GM18519 (cell line): ENCODE results near the gene TMEM185A.
"Not testable (repeated sequence)": the region's sequence is repeated elsewhere in the genome, so short reads cannot be mapped to it uniquely, and the experiment has no call there.

Experiments used
- ATAC-seq: cut with Tn5 transposase; IDR thresholded peaks from one replicate; pipeline ENCODE4 v1.9.1; 2021; ENCODE audit warnings: mild to moderate bottlenecking, moderate library complexity; ENCODE audit not compliant: unreplicated experiment, low FRiP score

The TMEM185A gene

DNA sequence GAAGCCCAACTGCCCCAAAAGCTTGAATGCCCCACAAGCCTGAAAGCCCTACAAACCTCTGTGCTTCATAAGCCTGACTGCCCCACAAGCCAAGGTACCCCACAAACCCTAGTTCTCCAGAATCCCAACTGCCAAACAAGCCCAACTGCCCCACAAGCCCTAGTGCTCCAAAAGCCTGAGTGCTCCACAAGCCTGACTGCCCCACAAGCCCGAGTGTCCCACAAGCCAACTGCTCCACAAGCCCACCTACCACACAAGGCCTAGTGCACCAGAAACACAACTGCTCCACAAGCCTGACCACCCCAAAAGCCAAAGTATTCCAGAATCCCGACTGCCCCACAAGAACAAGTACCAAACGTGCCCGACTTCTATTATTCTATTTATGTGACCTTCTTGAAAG is 68.2 kb downstream of the TMEM185A start:
- no peak for ATAC-seq

DNA sequence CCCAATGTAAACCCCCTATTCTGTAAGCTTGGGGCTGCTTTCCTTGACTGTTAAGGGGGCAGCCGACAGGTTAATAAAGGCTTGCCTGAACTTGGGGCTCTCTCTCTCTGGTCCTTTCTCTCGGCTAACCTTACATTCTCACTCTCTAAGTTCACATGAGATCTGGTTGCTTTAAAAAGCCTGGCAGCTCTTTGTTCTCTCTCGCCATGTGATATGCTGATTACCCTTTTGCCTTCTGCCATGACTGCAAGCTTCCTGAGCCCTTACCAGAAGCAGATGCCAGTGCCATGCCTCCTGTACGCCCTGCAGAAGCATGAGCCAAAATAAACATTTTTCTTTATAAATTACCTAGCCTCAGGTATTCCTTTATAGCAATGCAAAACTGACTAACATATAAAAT is 76.3 kb downstream of the TMEM185A start:
- not testable (repeated sequence) for ATAC-seq

DNA sequence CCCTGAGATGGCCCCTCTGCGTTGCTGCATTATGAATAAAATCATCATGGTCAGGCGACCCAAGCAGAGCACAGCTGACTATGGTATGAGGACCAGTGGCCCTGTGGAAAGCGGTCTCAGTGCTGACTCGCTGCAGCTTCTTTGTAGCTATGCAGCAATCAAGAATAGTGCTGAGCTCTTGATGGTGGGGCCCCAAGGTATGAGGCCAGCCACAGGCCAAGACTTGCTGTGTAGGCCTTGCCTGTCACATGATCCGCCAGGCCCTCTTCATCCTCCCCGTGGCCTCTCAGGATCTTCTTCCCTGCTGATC is 79.7 kb downstream of the TMEM185A start:
- not testable (repeated sequence) for ATAC-seq

DNA sequence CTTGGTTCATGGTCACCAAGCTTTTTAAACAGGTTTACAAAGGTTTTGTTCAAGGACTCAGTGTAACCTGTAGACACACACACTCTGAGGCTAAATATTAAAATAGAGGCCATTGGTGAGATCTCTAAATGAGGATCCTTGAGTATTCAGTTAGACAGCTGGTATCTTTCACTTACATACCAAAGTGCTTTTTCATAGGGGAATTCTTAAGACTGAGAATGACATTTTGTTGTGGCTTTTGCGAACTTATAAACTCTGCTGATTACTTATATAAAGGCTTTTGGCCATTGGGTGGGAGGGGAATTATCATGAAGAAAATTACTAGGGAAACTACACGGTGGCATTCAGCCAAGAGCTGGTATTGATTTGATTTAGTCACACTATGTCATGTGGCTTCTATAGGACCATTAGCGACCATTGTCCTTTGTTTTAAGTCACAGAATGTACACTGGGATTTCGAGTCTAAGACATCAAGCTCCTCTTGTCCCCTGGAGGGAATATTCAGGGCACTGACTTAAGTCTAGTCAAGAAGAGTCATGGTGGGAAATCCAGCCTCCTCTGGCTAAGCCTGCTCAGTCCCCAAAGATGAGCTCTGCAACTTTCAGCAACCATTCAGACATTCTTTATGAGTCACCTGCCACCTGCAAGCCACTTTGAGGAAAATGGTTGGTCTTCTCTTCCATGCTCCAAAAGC is 80.2 kb downstream of the TMEM185A start:
- ATAC-seq: not testable (repeated sequence)

DNA sequence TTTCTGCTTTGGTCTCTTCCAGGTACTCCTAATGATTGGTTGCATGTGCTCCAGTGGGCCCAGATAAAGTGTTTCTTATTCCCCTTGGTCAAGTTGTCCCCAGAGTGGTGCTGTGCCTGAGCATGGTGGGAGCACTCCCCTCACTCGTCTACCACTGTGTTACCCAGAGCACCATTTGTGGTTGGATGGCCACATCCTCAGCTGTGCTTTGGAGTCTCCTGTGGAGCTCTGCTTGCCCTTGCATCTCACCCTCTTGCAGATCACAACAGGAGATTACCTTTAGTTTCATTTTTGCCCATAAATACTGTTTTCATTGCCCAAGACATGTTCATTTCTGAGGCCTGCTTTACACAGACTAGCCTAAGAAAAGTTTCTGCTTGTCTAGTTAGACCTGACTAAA is 81.1 kb downstream of the TMEM185A start:
- ATAC-seq: not testable (repeated sequence)

DNA sequence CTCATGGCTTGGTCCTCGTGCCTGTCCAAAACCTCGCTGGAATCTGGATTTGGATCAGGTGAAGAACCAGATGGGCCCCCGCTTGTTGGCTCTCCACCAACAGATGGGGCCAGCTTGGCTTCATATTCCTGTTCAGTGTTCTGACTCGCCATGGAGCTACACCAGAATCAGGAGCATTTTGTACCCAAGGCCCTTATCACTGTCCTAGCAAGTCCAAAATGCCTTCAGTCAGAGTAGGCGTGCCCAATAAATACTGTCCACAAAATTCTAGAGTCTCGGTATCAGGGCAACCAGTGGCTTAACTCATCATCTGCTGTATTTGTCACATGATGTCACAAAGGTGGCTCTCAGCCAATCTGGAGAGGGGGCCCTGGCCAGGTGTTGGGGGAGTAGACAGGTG is 81.9 kb downstream of the TMEM185A start, which contains the start of gene HSFX3:
TSS of gene HSFX3 (minus strand) at position 224 of the 400 bp plus-strand sequence. CDS start at position 152, 72 bp downstream.
- not testable (repeated sequence) for ATAC-seq

DNA sequence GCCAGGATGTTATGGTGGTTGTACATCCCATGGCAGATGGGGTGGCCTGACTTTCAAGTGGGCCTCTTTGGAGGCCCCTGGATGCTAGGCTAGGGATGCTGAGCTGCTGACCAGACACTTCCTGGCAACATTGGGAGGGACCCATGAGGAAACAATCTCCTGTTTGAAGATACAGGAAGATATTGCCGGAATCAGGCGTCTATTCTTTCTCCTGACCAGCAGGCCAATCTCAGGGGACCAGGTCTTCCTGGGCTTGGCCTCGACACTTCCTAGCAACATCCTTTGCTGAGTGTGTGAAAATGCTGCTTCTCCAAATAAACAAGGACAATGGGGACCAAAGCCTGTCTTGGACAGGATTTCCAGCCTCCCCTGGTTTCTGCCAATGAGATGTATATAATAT is 83.8 kb downstream of the TMEM185A start:
- ATAC-seq: not testable (repeated sequence)

DNA sequence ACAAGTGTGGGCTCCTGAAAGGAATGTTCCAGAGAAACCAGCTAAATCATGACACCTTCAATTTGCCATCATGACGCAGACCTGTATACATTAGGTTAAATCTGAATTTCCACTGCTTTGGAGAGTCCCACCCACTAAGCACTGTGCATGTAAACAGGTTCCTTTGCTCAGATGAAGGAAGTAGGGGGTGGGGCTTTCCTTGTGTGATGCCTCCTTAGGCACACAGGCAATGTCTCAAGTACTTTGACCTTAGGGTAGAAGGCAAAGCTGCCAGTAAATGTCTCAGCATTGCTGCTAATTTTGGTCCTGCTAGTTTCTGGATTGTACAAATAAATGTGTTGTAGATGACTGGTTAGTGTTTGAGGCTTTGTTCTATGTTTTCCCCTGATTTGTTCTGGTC is 84.6 kb downstream of the TMEM185A start:
- not testable (repeated sequence) for ATAC-seq
